GM19467 (cell line): ENCODE measurements around the gene MESP2.

Source experiments
- ATAC-seq: cut with Tn5 transposase; IDR thresholded peaks from one replicate; pipeline ENCODE4 v1.9.1; 2021; ENCODE audit warnings: mild to moderate bottlenecking, moderate library complexity; ENCODE audit not compliant: unreplicated experiment

Gene MESP2

DNA sequence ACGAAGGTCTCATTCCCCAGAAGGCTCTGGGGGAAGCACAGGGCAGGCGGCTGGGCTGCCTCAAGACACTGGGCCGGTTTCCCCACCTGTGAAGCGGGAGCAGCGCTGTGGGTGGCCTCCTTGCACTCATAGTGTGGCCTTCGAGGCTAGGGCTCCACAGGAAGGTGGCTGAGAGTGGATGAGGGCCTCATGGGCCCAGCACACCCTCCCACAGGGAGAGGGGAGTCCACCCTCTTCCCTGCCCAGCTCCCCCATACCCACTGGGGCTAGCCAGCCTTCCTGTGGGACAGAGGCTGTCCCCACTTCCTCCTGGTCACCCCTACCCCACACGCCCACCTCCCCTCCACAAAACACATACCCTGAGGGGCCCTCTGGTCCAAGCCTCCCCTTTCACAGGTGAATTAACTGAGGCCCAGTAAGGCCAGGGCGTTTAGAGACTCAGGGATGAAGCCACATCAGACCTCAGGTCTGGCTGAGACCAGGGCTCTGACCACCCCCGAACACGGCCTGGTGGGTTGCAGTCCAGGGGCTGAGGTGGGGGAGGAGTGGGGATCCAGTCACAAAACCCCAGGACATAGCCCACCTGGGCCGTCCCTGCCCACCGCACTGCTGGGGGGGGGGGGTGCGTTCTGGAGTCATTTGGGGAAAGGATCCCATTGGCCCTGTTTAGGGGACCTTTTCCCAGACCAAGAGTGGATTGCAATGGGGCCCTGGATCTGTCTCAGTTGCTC is 37.4 kb downstream of the MESP2 start:
- no peak for ATAC-seq

DNA sequence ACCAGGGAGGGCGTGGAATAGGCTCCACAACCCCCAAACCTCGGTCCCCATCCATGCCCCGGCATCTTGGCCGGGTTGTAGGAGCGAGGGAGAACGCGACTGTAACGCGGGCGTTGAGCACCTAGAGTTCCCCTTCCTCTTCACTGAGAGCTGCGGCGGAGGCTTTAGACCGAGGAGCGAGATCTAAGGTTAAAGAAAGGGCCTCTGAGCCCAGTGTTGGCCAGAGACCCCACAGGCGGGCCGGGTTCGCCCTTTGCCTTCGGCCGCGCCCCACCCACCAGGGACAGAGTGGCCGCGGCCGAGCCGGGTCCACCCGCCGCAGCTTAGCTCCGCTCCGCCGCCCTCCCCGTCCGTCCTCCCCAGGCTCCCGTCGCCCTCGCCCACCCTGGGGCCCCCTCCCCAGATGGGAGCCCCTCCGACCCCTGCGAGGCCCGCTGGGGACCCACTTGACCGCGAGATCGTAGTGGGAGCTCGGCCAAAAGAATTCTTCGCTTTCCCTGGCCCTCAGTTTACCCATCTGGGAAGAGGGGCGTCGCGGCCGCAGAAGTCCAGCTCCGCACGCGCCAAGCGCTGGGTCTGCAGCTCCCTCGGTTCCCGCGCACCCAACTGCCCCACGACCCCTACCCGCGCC is 38.1 kb downstream of the MESP2 start:
- no peak for ATAC-seq

DNA sequence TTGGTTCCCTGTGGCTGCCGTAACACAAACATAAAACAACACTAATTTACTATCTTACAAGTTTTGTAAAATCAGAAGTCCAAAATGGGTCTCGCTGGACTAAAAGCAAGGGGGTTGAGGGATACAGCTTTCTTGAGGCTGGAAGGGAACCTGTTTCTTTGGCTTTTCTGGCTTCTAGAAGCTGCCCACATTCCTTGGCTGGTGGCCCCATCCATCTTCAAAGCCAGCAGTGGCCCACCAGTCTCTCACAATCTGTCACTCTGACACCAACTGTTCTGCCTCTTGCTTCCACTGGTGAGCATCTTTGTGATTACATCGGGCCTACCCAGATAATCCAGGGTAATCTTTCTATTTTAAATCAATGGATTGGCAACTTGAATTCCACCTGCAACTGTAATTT is 39.6 kb downstream of the MESP2 start:
- ATAC-seq: no peak

DNA sequence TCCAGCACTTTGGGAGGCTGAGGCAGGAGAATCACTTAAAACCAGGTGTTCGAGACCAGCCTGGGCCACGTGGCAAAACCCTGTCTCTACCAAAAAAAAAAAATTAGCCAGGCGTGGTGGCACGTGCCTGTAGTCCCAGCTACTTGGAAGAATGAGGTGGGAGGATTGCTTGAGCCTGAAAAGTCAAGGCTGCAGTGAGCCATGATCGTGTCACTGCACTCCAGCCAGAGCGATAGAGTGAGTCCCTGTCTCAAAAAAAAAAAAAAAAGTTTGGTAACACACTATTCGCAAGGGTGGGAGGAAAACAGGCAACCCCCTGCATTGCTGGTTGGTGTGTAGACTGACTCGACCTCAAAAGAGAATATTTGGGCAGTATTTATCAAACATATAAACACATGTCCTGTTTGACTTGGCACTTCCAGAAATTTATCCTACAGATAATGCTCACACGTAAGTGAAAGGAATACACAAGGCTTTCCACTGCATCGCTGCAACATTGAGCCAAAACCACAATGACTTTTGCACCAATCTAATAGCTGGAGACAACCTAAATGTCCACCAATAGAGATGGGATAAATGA is 41.7 kb downstream of the MESP2 start:
- ATAC-seq: no peak

DNA sequence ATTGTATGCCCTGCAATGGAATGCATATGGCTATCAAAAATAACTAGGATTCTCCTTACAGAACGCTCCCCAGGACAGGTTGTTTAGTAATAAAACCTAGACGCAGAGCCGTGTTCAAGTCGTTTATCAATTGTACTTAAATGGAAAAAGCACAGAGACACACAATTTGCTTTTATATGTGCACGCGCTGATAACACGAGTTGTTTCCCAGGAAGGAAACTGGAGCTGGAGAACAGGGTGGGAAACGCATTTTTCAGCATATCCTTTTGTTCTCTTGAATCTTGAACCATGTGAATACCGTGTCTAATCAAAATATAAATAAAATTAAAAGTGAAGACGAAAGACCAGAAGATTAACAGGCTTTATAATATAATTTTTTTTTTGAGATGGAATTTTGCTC is 42.2 kb downstream of the MESP2 start:
- no peak for ATAC-seq

DNA sequence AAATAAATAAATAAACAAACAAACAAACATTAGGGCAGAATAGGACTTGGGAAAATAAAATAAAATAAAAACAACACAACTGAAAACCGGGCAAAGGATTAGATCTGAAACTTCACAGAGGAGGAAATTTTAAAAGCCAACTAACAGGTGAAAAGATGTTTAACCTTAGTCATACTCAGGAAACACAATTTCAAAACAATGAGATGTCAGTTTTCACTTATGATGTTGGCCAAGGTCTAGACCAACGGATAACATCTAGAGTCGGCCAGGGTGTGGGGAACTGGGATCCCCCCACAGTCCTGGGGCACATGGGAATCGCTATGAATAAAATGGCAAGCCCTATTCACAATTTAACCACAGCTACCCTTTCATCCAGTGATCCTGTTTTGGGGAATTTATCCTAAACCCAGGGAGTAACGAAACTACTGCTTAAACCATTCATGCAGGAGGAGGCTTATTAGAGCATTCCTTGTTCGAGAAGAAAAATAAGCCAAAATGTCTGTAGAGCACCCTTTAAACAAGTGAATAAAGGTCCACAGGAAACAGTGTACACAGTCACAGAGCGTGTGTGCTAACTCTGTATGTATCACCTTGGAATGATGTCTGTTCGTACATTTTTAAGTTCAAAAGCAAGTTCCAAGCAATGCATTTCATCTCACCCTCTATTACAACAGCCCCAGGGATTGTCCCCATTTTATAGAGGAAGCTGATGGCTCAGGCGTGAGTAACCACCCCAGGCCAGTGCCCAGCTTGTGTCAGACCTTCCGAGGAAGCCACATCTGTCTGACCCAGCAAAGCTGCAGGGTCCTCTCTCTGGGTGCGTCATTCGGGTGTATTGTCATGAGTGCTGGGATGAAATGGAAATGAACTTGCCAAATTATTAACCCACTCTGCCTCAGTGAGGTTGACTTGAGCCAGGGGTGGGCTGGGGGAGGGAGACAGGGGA is 44.8 kb downstream of the MESP2 start:
- no peak for ATAC-seq

DNA sequence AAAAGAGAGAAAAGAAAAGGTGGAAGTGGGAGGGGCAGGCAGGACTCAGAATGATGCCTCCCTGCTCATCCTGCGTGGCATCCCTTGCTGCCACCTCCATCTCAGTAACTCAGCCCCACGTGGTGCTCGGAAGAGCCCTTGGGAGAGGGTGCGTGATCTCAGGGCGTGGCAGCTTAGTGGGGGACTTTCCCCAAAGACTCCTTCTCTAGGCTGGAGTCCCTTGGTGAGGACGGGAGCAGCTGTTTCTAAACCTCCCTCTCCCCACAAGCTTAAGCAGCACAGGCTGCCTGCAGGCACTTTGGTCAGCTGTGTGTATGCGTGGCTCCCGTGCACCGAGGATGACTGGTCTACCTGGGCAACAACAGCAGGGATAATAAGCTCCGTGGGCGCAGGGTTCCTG is 45.9 kb downstream of the MESP2 start:
- ATAC-seq: no peak

DNA sequence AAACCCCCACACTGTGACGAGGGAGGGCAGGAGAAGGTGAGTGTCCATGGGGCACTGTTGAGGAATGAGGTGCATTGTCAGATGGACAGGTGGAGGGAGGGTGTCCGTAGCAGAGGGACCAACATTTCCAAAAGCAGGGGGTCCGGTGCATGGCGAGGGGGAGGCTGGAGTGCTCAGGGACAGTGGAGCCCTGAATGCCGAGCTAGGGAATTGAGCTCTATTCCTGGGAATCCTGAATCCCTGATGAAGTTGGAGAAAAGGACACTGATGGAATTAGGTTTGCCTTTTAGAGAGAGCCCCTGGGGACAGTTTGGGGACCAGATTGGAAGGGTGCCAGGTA is 46.4 kb downstream of the MESP2 start:
- no peak for ATAC-seq

DNA sequence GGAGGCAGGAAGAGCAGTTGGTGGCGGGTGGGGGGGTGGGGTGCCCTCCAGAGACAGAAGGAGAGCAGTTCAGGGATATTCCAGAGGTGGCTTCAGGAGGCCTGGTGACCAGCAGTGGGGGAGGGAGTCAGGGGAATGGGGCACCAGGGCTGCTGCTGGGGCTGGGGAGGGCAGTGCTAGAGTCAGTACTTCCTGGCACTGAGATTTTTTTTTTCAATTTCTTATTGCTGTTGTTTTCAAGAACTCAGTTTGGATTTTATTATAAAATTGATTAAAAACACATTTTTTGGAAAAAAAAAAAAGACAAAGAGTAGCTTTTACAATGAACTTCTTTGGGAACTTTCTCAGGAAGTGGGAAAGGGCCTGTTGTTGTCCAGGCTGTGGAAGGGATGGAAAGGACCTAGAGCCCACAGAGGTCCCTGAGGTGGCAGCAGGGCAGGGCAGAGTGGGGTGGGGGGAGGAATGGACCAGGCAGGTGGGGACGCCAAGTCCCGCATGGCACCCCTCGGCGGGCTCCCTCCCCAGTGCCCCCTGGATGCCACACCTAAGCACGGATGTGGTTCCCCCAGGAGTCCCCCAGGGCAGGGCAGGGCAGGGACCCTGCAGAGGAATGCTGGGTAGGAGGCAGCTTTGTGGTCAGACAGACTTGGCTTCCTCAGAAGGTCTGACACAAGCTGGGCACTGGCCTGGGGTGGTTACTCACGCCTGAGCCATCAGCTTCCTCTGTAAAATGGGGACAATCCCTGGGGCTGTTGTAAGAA is 47.0 kb downstream of the MESP2 start:
- ATAC-seq: no peak

DNA sequence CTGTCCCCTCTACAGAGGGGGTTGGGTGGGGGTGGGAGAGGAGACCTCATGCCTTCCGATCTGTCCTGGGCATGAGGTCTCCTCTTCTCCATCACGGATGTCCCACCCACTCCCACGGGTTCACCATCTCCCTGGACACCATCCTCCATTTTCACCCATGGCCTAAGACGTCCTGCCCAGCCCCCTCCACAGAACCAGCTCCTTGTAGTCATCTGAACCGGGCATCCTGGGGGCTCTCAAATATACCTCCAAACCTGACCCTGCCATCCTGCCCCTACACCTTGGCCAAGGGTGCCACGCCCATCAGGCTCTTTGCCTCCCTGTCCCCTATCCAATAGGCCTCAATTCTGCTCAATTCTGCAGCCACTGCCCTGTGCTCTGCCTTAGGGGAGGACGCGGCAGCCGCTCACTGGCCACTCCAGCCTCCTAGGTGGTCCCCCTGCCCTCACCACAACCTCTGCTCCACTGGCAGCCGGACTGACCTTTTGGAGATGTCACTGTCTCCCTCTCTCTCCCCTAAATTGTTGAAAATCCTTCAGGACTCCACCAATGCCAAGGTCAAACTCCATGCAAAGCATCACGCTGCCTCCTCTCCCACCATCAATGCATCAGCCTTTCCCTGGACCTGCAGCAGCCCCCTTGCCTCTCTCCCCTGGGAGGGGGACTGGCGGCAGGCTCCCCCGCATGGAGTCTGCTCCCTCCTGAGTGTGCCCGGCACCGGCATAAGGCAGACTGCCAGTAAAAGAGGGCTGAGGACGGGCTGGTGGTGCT is 47.9 kb downstream of the MESP2 start:
- ATAC-seq: no peak

DNA sequence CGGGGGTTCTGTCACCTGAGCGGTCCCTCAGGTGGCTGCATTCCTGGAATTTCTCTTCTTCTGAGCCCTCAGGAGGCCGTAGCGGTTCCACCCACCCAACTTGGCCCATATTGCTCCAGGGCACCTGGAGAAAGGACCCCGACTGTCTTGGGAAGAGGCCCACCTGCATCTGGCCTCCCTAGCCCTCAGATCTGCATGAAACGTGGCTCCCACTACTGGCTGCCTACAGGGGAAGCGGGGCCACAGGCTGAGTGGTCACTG is 48.4 kb downstream of the MESP2 start:
- ATAC-seq: no peak

DNA sequence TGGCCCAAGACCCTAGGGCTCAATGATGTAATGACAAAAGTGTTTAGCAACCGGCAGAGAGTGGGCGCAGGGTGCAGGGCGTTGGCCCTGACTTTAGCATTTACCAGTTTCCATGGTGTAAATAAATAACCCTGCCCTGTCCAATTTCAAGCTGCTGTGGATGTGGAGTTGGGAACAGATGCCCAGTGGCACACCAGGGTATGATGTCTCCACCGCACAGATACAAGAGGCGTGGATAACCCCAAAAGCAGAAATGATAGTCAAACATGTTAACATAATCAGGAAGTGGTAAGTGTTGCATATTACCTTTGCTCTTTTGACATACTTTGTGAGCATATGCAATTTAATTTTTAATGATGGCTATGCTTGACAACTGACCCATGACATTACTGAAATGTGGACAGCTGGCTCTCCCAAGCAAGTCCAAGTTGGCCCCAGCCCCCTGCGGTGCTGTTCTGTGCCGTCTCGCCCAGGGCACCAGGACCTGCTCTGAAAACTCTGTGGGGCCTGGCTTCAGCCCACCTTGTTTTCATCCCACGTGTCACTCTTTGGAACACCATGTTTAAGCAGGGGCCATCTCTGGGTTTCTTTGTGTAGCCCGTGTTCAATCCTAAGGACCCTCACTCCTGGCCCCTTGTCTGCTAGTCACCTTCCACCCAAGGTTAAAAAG is 49.3 kb downstream of the MESP2 start:
- ATAC-seq: no peak

DNA sequence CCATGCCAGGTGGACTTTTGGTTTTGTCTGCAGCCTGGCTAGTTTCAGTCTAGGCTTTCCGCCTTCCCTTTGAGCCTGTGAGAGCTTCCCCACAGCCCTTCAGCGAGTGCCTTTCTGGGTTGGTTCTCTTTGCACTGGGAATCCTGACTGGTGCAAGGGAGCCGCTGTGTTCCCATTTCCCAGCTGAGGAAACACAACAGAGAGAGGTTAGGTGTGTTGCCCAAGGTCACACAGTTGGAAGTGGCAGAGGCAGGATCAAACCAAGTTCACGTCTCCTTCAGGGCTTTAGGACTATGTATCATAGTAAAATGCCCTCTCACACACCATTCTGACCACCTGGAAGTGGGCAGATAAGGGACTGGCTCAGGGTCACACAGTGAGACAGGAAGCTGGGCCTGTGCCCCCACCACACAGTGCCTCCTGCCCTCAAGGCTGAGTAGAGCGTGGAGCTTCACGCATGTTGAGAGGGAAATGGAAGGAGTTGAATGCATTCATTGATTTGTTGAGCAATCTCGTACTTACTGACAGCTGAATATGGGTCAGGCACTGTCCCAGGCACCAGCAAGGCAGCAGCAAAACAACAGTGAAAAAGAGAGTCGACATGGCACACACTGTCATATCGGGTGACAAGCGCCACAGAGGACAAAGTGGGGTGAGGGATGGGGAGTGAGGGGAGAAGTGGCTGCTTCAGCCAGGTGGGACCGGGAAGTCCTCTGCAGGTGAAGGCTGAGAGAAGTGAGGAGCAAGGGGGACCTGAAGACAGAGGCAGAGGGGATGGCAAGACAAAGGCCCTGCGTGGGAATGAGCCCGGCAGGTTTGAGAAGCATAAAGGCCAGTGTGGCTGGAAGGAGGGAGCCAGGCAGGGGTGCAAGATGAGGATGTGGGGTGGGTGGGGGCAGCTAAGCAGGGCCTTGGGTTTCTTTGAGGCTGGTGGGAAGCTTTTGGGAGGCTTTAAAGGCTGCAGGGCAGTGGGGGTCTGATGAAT is 50.8 kb downstream of the MESP2 start:
- no peak for ATAC-seq

DNA sequence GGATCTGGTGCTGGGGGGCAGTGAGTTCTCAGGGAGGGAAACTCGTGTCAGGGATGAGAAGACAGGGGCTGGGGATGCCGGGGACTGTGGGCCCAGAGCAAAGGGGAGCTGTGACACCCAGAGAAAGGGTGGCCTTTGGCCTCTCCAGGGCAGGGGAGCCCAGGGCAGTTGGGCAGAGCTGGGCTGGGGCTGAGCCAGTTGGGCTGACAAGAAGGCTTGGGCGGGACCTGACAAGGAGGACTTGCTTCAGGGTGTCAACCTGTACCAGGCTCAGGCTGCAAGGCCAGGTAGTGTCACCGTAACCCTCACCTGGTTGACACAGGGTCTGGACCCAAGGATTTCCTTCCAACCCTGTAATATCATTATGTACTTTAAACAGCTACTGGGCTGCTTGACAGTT is 51.7 kb downstream of the MESP2 start:
- no peak for ATAC-seq
